K562 (cell line): ENCODE measurements around the gene IKBKG. TPM values are rescaled to one million over a fixed set of nuclear protein-coding genes. Genes with fewer than 3 reads are reported as not detected.

ENCODE experiments used
- ATAC-seq: fragments of 200-7000 bp; cut with Tn5 transposase; 3 replicates; pipeline ENCODE4 v1.9.1; 2020; ENCODE audit warnings: moderate library complexity
- BruUV-seq: library from RNA; stranded (reverse); fragments of 400-500 nt; replicated peaks from 2 replicates; lab custom pipeline; 2021; lab: Mats Ljungman, UMichigan
- CTCF ChIA-PET: fragments of 300-600 bp; formaldehyde crosslinking; extraction: SDS; loops from one replicate; lab custom pipeline; 2021; ENCODE audit warnings: low intra/inter-chr PET ratio; lab: Yijun Ruan, JAX
- POLR2A ChIA-PET: fragments of 300-600, 350-650 bp; sonication (Branson Sonifier 250); formaldehyde crosslinking; extraction: SDS; loops from one replicate; lab custom pipeline; 2021; ENCODE audit warnings: antibody characterized with exemption, inconsistent platforms; lab: Yijun Ruan, JAX
- DNase-seq, 4 experiments: peaks; one replicate each; pipeline versions ENCODE4 v3.0.0 to v3.0.0-alpha.2; 2011 to 2018; ENCODE audit warnings: low spot score in 3 of 4, mixed read lengths in 3 of 4; ENCODE audit errors: extremely low read depth in 1 of 4
- FAIRE-seq: peaks from 2 replicates; lab custom pipeline; 2011; peaks lifted over from hg19 to GRCh38; lab: Jason Lieb, UNC
- H2AFZ ChIP-seq: 2 replicates; pipeline ENCODE4 v1.6.0; 2011; ENCODE audit warnings: low read depth, low read length, control low read depth, inconsistent platforms
- H3K27ac ChIP-seq: fragments of 200-600 bp; 3 replicates; pipeline ENCODE4 v1.8.0; 2011; ENCODE audit warnings: low read depth, mild to moderate bottlenecking, control low read depth, inconsistent platforms, low read length, moderate library complexity, mixed read lengths; ENCODE audit errors: extremely low read depth
- H3K27me3 ChIP-seq, 2 experiments: fragments of 300-600 bp in 1 of 2; 2 replicates in 1 of 2; 3 replicates in 1 of 2; pipeline versions ENCODE4 v1.6.0 to v1.8.0; 2011; ENCODE audit warnings: inconsistent platforms in 2 of 2, low read length in 2 of 2, mild to moderate bottlenecking in 1 of 2, mixed read lengths in 1 of 2, moderate library complexity in 1 of 2; ENCODE audit not compliant: control insufficient read depth in 2 of 2, insufficient read depth in 2 of 2
- H3K36me3 ChIP-seq: fragments of 300-600 bp; 3 replicates; pipeline ENCODE4 v1.8.0; 2011; ENCODE audit warnings: mild to moderate bottlenecking, low read length, inconsistent platforms; ENCODE audit not compliant: control insufficient read depth, insufficient read depth
- H3K4me1 ChIP-seq, 2 experiments: fragments of 200-600 bp in 1 of 2; replicated peaks in 1 of 2; 2 replicates in 1 of 2; 3 replicates in 1 of 2; pipeline versions ENCODE4 v1.5.1 to v1.8.0; 2011; ENCODE audit warnings: inconsistent platforms in 2 of 2, low read length in 2 of 2, mild to moderate bottlenecking in 1 of 2, mixed read lengths in 1 of 2, moderate library complexity in 1 of 2; ENCODE audit not compliant: control insufficient read depth in 2 of 2, insufficient read depth in 2 of 2
- H3K4me2 ChIP-seq: 2 replicates; pipeline ENCODE4 v1.6.1; 2011; ENCODE audit warnings: low read length, control low read depth, inconsistent platforms, mixed read lengths; ENCODE audit not compliant: insufficient read depth
- H3K4me3 ChIP-seq: fragments of 200-600 bp; sonication (generic), shearing (Covaris generic); 2 replicates; pipeline ENCODE4 v1.5.1; 2016; ENCODE audit warnings: control low read depth, inconsistent platforms
- H3K79me2 ChIP-seq: fragments of 200-600 bp; 3 replicates; pipeline ENCODE4 v1.8.0; 2011; ENCODE audit warnings: low read length, inconsistent platforms; ENCODE audit not compliant: control insufficient read depth, insufficient read depth
- H3K9ac ChIP-seq, 2 experiments: 2 replicates each; pipeline versions ENCODE4 v1.6.0 to v1.6.1; 2011; ENCODE audit warnings: low read depth in 2 of 2, low read length in 2 of 2, control low read depth in 1 of 2, inconsistent platforms in 1 of 2, mild to moderate bottlenecking in 1 of 2, mixed read lengths in 1 of 2; ENCODE audit not compliant: insufficient read depth in 1 of 2
- H3K9me1 ChIP-seq: one replicate; pipeline ENCODE4 v1.6.0; 2011; ENCODE audit warnings: inconsistent platforms, mild to moderate bottlenecking, low read length, moderate library complexity; ENCODE audit not compliant: control insufficient read depth, insufficient read depth
- H3K9me3 ChIP-seq: replicated peaks from 2 replicates; pipeline ENCODE4 v1.5.1; 2011; ENCODE audit warnings: low read depth, low read length, inconsistent platforms; ENCODE audit not compliant: control insufficient read depth, insufficient read depth
- H4K20me1 ChIP-seq: replicated peaks from 2 replicates; pipeline ENCODE4 v1.6.1; 2011; ENCODE audit warnings: low read length, inconsistent platforms, mixed read lengths; ENCODE audit not compliant: control insufficient read depth, insufficient read depth
- CHCHD3 ChIP-seq: fragments of 250-450 bp; sonication (Bioruptor Pico); IDR thresholded peaks from 2 replicates; pipeline ENCODE4 v2.1.2; 2022; ENCODE audit warnings: mild to moderate bottlenecking
- PCBP2 ChIP-seq: fragments of 200-400 bp; formaldehyde crosslinking; IDR thresholded peaks from 2 replicates; pipeline ENCODE4 v1.6.1; 2018; ENCODE audit warnings: low read length, low read depth, mild to moderate bottlenecking, moderate library complexity; ENCODE audit not compliant: poor library complexity, severe bottlenecking
- POLR2A ChIP-seq: fragments of 450-650 bp; conservative IDR thresholded peaks from 2 replicates; pipeline ENCODE4 v1.6.1; 2016
- PRDM10 ChIP-seq: fragments of 450-650 bp; IDR thresholded peaks from 2 replicates; pipeline ENCODE4 v1.6.1; 2018; ENCODE audit not compliant: partially characterized antibody
- ZNF655 ChIP-seq: fragments of 250-450 bp; sonication (Bioruptor Pico); IDR thresholded peaks from 2 replicates; pipeline ENCODE4 v1.5.0; 2021
- WGBS: fragments of 100-300 bp; shearing (Covaris generic); methylation state at CpG from one replicate; pipeline ENCODE4 v1.1.6; 2016; ENCODE audit warnings: low coverage, mixed read lengths; ENCODE audit not compliant: insufficient coverage; ENCODE audit errors: missing lambda C conversion rate; 5-methylcytosine and 5-hydroxymethylcytosine counted together
- in situ Hi-C: fragments of 300-500 bp; cut with MboI; formaldehyde crosslinking; loops from 4 replicates; pipeline ENCODE4 v1.15.0; 2018; ENCODE audit warnings: inconsistent platforms, mixed read lengths
- intact Hi-C: fragments of 100-400 bp; cut with micrococcal nuclease; formaldehyde crosslinking; loops from 2 replicates; pipeline ENCODE4 v1.14.2; 2022
- polyA plus RNA-seq, 8 experiments: library from polyadenylated mRNA; depleted of rRNA in 4 of 8; stranded (reverse) in 5 of 8; unstranded in 3 of 8; fragments of >200 nt; fragmentation: Nextera tagmentation in 2 of 8; fragmentation: Illumina TruSeq in 1 of 8; extraction: Ambion mirVana in 2 of 8; extraction: Trizol in 1 of 8; gene quantifications; 2 replicates each; pipeline versions ENCODE4 v1.2.1 to v1.2.3, GENCODE V29; 2011 to 2014; ENCODE audit warnings: inconsistent platforms in 1 of 8, missing spikeins in 1 of 8
- total RNA-seq, 7 experiments: library from RNA; depleted of rRNA in 6 of 7; stranded (reverse); fragments of >200 nt in 6 of 7; fragmentation: Illumina TruSeq in 2 of 7; extraction: Trizol in 2 of 7; gene quantifications; 2 replicates each; pipeline versions ENCODE4 v1.2.1 to v1.2.3, GENCODE V29; 2011 to 2021; ENCODE audit warnings: low replicate concordance in 1 of 7

IKBKG gene
- total and polyA plus RNA-seq, 9 of the 15 experiments (the other 6 are each of a cell fraction or from before 2014, with no cell fraction given): 0.68 to 60.0 (median 21.9) TPM

- peaks cover 53% of the 10 kb centered on the region for H3K36me3 ChIP-seq
- no TSS peak for BruUV-seq
- CTCF ChIA-PET: interaction anchor here (0.6 kb wide), 1 partner anchor 201 kb away, joined by 3 read pairs; the partner anchor contains the start of gene GAB3
- H3K27me3 ChIP-seq: no peaks in the 10 kb centered on the region
- peak overlapping the region in 1 of 2 experiments; percentile 95; a peak in 1 of 4 replicates for H3K9ac ChIP-seq
- peak overlapping the region; percentile 100 for H3K4me2 ChIP-seq
- no peak overlapping the region for H2AFZ ChIP-seq
- DNase-seq: no peak
- peaks cover 24 to 34% of the 10 kb centered on the region in 2 experiments; a peak in 4 of 5 replicates for H3K4me1 ChIP-seq
- H4K20me1 ChIP-seq: 0 out of 2 replicates have a peak, but pooled peaks cover 17% of the 10 kb centered on the region
- peak overlapping the region; percentile 98; the same call in 1 of the 2 replicates for H3K4me3 ChIP-seq
- TF ChIP-seq PCBP2 (no peak), PRDM10 (no peak), POLR2A (no peak), CHCHD3 (CRISPR knock-in tag) (no peak), ZNF655 (CRISPR knock-in tag) (no peak)
- H3K79me2 ChIP-seq: peaks cover 83% of the 10 kb centered on the region
- no peak for ATAC-seq
- in situ Hi-C loops (loop anchor here (25.0 kb wide), 1 partner anchor 387 kb away; no protein-coding TSS in a partner anchor), intact Hi-C loops (no loop called here)
- H3K27ac ChIP-seq: peak overlapping the region; percentile 46; the same call in 2 of the 3 replicates
- POLR2A ChIA-PET: no interaction called here
- no peaks in the 10 kb centered on the region for H3K9me3 ChIP-seq
- peaks cover 6% of the 10 kb centered on the region for H3K9me1 ChIP-seq
- no peak for FAIRE-seq
- 23% methylated on average over 1 of the region's 1 CpG for WGBS
Observed at GRCh38 chrX:154549766-154550165, 2.3 kb downstream of the IKBKG start.
